ENCODE results near the gene ACTRT3.

Gene ACTRT3

GRCh38 chr3:169769287-169770181, at the start of gene ACTRT3:
Gene ACTRT3 (minus strand): TSS chr3:169769561. CDS start chr3:169769520, 41 bp downstream.
- peak in 1 of 2 donors; percentile 19 for DNase-seq (ENCODE audit: low read depth in 2 of 2)

GRCh38 chr3:169818316-169818715, 49.0 kb upstream of the ACTRT3 start:
- DNase-seq (ENCODE audit: low read depth in 2 of 2), result no peak

- no peak for DNase-seq (ENCODE audit: low read depth in 2 of 2)
These were observed 46.3 kb upstream of the ACTRT3 start for GRCh38 chr3:169815590-169816150.

GRCh38 chr3:169813757-169814517, 44.6 kb upstream of the ACTRT3 start:
- peak; percentile 60 to 62 for DNase-seq (ENCODE audit: low read depth in 2 of 2)

GRCh38 chr3:169813278-169813677, 43.9 kb upstream of the ACTRT3 start:
- no peak for DNase-seq (ENCODE audit: low read depth in 2 of 2)

GRCh38 chr3:169812332-169813235, 43.2 kb upstream of the ACTRT3 start, which contains the start of the genes LRRC34 and LRRIQ4:
Gene LRRC34 (minus strand): TSS chr3:169812904. CDS start chr3:169812548, 356 bp downstream.
Gene LRRIQ4 (plus strand): TSS chr3:169812870. CDS start chr3:169821922, 9,052 bp downstream.
- DNase-seq (ENCODE audit: low read depth in 2 of 2), result peak; percentile 46 to 53

GRCh38 chr3:169811631-169812331, 42.4 kb upstream of the ACTRT3 start:
- DNase-seq (ENCODE audit: low read depth in 2 of 2), result no peak

- DNase-seq (ENCODE audit: low read depth in 2 of 2), result no peak
These were observed 40.0 kb upstream of the ACTRT3 start for GRCh38 chr3:169809230-169809795.

- DNase-seq (ENCODE audit: low read depth in 2 of 2), result no peak
These were observed 35.3 kb upstream of the ACTRT3 start for GRCh38 chr3:169804681-169805080.

- no peak for DNase-seq (ENCODE audit: low read depth in 2 of 2)
These were observed 23.0 kb upstream of the ACTRT3 start for GRCh38 chr3:169792359-169792758.

- no peak for DNase-seq (ENCODE audit: low read depth in 2 of 2)
These were observed 21.5 kb upstream of the ACTRT3 start for GRCh38 chr3:169790687-169791429.

GRCh38 chr3:169790219-169790618, 20.9 kb upstream of the ACTRT3 start:
- DNase-seq (ENCODE audit: low read depth in 2 of 2), result no peak

- no peak for DNase-seq (ENCODE audit: low read depth in 2 of 2)
These were observed 18.4 kb upstream of the ACTRT3 start for GRCh38 chr3:169787791-169788190.

GRCh38 chr3:169787120-169787519, 17.8 kb upstream of the ACTRT3 start:
- DNase-seq (ENCODE audit: low read depth in 2 of 2), result no peak

GRCh38 chr3:169781209-169781855, 12.0 kb upstream of the ACTRT3 start:
- DNase-seq (ENCODE audit: low read depth in 2 of 2), result no peak

GRCh38 chr3:169780742-169781141, 11.4 kb upstream of the ACTRT3 start:
- no peak for DNase-seq (ENCODE audit: low read depth in 2 of 2)

GRCh38 chr3:169777822-169778221, 8.5 kb upstream of the ACTRT3 start:
- no peak for DNase-seq (ENCODE audit: low read depth in 2 of 2)

- no peak for DNase-seq (ENCODE audit: low read depth in 2 of 2)
These were observed 4.8 kb upstream of the ACTRT3 start for GRCh38 chr3:169774186-169774585.

Data from activated CD8-positive, alpha-beta memory T cell treated with anti-CD3 and anti-CD28 coated beads for 4 hours (primary cell).